GM12878 (cell line): ENCODE data around the gene LAD1. TPM values are rescaled to one million over a fixed set of nuclear protein-coding genes. Genes with fewer than 3 reads are reported as not detected.

ENCODE experiments used
- CUX1 ChIP-seq: IDR thresholded peaks from 2 replicates; pipeline ENCODE4 v1.6.1; 2012; ENCODE audit warnings: improper control_type of control experiment, low read depth, low read length; ENCODE audit not compliant: insufficient replicate concordance
- E2F4 ChIP-seq: IDR thresholded peaks from 2 replicates; pipeline ENCODE4 v1.6.1; 2012; ENCODE audit warnings: low read depth, low read length, improper control_type of control experiment
- PAX5 ChIP-seq: IDR thresholded peaks from 2 replicates; pipeline ENCODE4 v1.6.1; 2011; ENCODE audit warnings: low read depth, low read length, borderline replicate concordance
- RB1 ChIP-seq: fragments of 450-650 bp; formaldehyde crosslinking; IDR thresholded peaks from 2 replicates; pipeline ENCODE4 v1.6.1; 2017; ENCODE audit warnings: mild to moderate bottlenecking, borderline replicate concordance
- SRF ChIP-seq, 2 experiments: IDR thresholded peaks; 2 replicates each; pipeline ENCODE4 v1.6.1; 2011; ENCODE audit warnings: low read depth in 2 of 2, low read length in 2 of 2, mild to moderate bottlenecking in 1 of 2, moderate library complexity in 1 of 2
- ZNF384 ChIP-seq: IDR thresholded peaks from 2 replicates; pipeline ENCODE4 v1.6.1; 2012; ENCODE audit warnings: low read depth, mild to moderate bottlenecking, low read length, improper control_type of control experiment, borderline replicate concordance
- polyA plus RNA-seq, 11 experiments: library from polyadenylated mRNA; depleted of rRNA in 4 of 11; unstranded in 6 of 11; stranded (reverse) in 5 of 11; fragments of >200 nt; fragmentation: Nextera tagmentation in 4 of 11; fragmentation: Illumina TruSeq in 1 of 11; extraction: Ambion mirVana in 4 of 11; extraction: Trizol in 1 of 11; gene quantifications; 1 replicate in 1 of 11; 2 replicates in 10 of 11; pipeline versions ENCODE4 v1.2.1 to v1.2.3, GENCODE V29; 2011 to 2016; ENCODE audit warnings: inconsistent platforms in 2 of 11, missing spikeins in 2 of 11, low read depth in 1 of 11
- total RNA-seq, 4 experiments: library from RNA; depleted of rRNA in 3 of 4; stranded (reverse); fragments of >200 nt in 3 of 4; fragmentation: Illumina TruSeq in 1 of 4; extraction: Trizol in 1 of 4; gene quantifications; 2 replicates each; pipeline versions ENCODE4 v1.2.1 to v1.2.3, GENCODE V29; 2013 to 2021

The LAD1 gene
- total and polyA plus RNA-seq, 10 of the 15 experiments (the other 5 are each of a cell fraction or from before 2014, with no cell fraction given) = 0.05 to 0.48 (median 0.32) TPM; not detected in 3

- TF ChIP-seq CUX1 (no peak), E2F4 (no peak), RB1 (no peak), ZNF384 (no peak), PAX5 (no peak), SRF (IDR thresholded peaks at IDR 0.05; ENCODE audit: low read depth in 2 of 2, low read length in 2 of 2) (no peak)
Measured at GRCh38 chr1:201353186-201353940, 45.8 kb downstream of the LAD1 start (continued).
